ENCODE measurements around the gene ADCY3.

Gene ADCY3

DNA sequence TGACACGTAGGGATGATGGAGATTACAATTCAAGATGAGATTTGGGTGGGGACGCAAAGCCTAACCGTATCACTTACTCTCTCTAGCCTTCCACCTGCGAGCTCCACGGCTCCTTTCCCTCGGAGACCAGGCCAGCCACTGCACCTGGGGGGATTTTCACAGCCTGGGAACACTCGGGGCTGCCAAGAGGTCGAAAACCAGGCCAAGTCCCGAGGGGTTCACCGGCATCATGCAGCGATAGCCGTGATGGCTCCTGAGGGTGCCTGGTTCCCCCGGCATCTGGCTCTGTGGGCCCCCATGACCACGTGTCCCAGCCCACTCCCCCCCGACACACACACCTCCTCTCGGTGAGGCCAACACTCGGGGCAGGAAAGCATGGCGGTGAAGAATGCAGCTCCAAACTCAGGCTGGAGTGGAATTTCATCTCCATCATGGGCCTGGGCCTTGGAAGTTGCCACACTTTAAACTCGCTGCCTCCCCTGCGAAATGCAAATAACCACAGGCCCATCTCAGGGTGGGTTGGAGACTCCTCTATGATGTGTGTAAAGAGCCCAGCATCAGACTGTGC is 32.6 kb downstream of the ADCY3 start:
- no peak overlapping the region for H3K4me3 ChIP-seq
- TF ChIP-seq, protein P1, sequence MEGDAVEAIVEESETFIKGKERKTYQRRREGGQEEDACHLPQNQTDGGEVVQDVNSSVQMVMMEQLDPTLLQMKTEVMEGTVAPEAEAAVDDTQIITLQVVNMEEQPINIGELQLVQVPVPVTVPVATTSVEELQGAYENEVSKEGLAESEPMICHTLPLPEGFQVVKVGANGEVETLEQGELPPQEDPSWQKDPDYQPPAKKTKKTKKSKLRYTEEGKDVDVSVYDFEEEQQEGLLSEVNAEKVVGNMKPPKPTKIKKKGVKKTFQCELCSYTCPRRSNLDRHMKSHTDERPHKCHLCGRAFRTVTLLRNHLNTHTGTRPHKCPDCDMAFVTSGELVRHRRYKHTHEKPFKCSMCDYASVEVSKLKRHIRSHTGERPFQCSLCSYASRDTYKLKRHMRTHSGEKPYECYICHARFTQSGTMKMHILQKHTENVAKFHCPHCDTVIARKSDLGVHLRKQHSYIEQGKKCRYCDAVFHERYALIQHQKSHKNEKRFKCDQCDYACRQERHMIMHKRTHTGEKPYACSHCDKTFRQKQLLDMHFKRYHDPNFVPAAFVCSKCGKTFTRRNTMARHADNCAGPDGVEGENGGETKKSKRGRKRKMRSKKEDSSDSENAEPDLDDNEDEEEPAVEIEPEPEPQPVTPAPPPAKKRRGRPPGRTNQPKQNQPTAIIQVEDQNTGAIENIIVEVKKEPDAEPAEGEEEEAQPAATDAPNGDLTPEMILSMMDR (IDR thresholded peaks at IDR 0.05) = no peak
- no peak overlapping the region for H3K27ac ChIP-seq
- DNase-seq (ENCODE audit: low spot score) = no peak

DNA sequence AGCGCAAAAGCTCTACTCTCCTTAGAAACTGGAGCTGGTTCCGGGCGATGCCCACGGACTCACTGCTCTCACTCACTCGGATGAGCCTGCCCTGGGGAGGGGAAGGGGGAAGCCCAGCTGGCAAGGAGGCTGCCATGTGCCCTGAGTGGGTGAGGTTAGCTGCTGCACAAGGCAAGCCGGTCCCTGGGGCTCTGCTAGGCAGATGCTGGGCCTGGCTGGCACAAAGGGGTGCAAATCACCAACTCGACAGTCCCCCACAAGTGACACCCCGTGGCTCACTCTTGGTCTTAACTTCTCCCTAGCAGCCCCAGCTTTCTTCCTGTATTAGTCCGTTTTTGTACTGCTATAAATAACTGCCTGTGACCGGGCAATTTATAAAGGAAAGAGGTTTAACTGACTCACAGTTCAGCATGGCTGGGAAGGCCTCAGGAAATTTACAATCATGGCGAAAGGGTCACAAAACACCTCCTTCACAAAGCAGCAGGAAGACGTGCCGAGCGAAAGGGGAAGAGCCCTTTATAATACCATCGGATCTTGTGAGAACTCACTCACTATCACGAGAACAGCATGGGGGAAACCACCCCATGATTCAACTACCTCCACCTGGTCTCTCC is 33.2 kb downstream of the ADCY3 start:
- Histone ChIP-seq H3K27ac (peak overlapping the region; percentile 7 to 22), H3K4me3 (no peak overlapping the region)

DNA sequence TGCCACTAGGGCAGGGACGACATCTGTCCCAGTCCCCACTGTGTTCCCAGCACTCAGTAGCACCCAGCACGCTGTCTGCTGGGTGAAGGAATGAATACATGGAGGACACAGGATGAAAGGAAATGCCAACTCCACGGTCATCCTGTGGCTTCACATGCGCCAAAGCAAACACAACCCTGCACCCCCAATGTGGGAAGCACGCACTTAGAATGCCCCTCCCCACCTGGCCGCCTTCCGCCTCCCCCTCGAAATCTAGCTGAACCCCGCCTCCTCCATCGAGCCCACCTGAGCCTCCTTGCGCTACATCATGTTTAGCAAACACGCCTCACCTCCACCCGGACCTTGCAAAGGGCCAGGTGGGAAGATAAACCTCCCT is 33.9 kb downstream of the ADCY3 start:
- Histone ChIP-seq H3K4me3 (no peak overlapping the region), H3K27ac (peak overlapping the region in 1 of 2 donors; percentile 22)
- TF ChIP-seq, protein P1 (IDR thresholded peaks at IDR 0.05) = no peak
- DNase-seq (ENCODE audit: low spot score) = no peak

More for the DNA sequence above, 33.2 kb downstream of the ADCY3 start:
- TF ChIP-seq, protein P1 (IDR thresholded peaks at IDR 0.05) = no peak
- no peak for DNase-seq (ENCODE audit: low spot score)

DNA sequence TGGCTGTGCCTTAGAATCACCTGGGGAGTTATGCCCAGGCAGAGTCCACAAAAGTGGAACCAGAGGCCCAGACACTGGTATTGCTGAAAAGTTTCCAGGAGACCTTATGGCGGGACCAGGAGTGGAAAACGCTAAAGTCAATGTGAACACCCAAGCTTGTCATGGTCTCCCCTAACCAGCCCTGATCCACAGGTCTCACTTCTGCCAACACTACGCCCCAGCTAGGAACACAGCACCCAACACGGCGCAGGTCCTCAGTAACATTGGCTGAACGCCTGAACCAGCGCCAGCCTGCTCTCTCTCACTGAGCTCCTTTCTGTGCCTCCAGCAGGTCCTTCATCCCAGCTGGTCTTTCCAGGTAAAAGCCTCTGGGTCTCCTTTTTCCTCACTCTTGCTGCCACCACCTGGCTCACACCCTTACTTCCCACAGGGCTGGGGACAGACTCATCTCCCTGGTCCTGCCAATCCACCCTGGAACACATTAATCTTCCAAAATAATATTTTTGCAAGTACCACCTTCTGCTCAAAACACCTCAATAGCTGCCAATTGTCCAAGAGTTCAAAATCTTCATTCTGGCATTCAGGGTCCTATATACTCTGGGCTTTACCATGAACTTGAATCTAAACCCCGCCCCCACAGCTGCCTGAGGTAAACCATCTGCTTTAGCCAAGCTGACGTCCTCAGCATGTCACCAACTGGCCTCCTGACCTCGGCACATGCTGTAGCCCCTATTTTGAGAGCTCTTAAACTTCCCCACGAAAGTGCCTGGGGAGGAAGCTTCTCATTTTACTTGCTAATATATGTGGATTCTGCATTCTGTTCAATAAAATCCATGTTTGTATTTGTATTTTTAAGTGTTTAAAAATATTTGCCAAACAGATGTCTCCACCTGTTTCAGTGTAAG is 34.6 kb downstream of the ADCY3 start:
- Histone ChIP-seq H3K4me3 (no peak overlapping the region), H3K27ac (peak overlapping the region in 1 of 2 donors; percentile 33)
- DNase-seq (ENCODE audit: low spot score) = no peak
- TF ChIP-seq, protein P1 (IDR thresholded peaks at IDR 0.05) = no peak

DNA sequence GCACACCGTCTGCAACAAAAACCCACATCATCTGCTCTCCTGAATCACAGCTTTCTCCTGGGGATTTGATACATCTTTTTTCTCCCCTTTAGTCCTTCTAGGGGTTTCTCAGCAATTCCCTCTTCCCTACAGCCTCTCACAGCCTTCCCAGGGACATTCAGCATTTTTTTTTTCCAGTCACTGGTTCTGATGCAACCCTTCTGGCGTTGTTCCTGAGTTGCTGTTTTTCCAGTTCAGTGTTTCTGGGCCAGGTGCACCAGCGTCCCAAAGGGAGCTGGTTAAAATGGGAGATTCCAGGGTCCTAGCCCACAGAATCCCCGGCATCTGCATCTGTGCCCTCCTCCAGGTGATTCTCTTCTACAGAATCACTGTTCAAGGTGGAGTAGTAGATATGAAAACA is 36.1 kb downstream of the ADCY3 start:
- H3K27ac ChIP-seq = peak overlapping the region in 1 of 2 donors; percentile 28
- TF ChIP-seq, protein P1 (IDR thresholded peaks at IDR 0.05) = no peak

DNA sequence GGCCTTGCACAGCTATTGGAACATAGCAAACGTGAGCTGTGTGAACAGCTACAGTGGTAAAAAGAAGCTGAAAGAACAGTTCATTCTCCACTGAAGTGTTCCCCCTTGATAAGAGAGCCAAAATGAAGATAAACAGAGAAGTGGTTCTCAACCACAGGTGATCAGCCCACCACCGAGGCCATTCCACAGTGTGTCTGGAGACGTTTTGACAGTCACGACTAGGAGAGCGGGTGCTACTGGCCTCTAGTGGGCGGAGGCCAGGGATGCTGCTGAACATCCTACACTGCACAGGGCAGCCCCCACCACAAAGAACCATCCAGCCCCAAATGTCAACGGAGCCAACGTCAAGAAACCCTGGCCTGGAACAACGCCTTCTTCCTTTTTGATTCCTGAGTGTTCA is 38.4 kb downstream of the ADCY3 start:
- Histone ChIP-seq H3K4me3 (no peak overlapping the region), H3K27ac (peak overlapping the region in 1 of 2 donors; percentile 16)
- no peak for DNase-seq (ENCODE audit: low spot score)
- TF ChIP-seq, protein P1 (IDR thresholded peaks at IDR 0.05) = no peak

More for the DNA sequence above, 36.1 kb downstream of the ADCY3 start:
- DNase-seq (ENCODE audit: low spot score) = no peak
- H3K4me3 ChIP-seq = no peak overlapping the region

Data from coronary artery (tissue), 2 donors.